Right atrium auricular region (tissue), 2 donors: ENCODE measurements around the gene CAPN6. TPM values are rescaled to one million over a fixed set of nuclear protein-coding genes. Genes with fewer than 3 reads are reported as not detected.

Experiments
- DNase-seq: peaks from one replicate; pipeline ENCODE4 v3.0.0-alpha.2; 2019; ENCODE audit warnings: low spot score
- H3K27ac ChIP-seq, 2 donors: fragments of 200-600 bp; sonication (generic); 1 replicate in 1 of 2; 2 replicates in 1 of 2; pipeline ENCODE4 v1.5.1; 2016 to 2019
- H3K27me3 ChIP-seq, 2 donors: fragments of 200-600 bp; sonication (generic); one replicate each; pipeline versions ENCODE4 v1.5.1 to v1.6.0; 2017 to 2019
- H3K36me3 ChIP-seq: fragments of 200-600 bp; sonication (generic); one replicate; pipeline ENCODE4 v1.5.1; 2016
- H3K4me1 ChIP-seq, 2 donors: fragments of 200-600 bp; sonication (generic); one replicate each; pipeline versions ENCODE4 v1.5.1 to v1.6.0; 2017 to 2019
- H3K4me3 ChIP-seq, 2 donors: fragments of 200-600 bp; sonication (generic); 1 replicate in 1 of 2; 2 replicates in 1 of 2; pipeline ENCODE4 v1.5.1; 2017 to 2019; ENCODE audit warnings: mild to moderate bottlenecking in 1 of 2, moderate library complexity in 1 of 2
- H3K9me3 ChIP-seq, 2 donors: fragments of 200-600 bp; sonication (generic); one replicate each; pipeline ENCODE4 v1.5.1; 2019
- total RNA-seq, 2 donors: library from RNA; depleted of rRNA; stranded (reverse); fragments of >200 nt; gene quantifications; one replicate each; pipeline ENCODE4 v1.1.0, GENCODE V29; 2016
- TF ChIP-seq, protein P1 (sequence below), 2 donors: fragments of 200-600 bp; sonication (generic); IDR thresholded peaks; one replicate each; pipeline ENCODE4 v1.5.1; 2019; ENCODE audit warnings: antibody characterized with exemption in 2 of 2

The CAPN6 gene
- total RNA-seq, 2 donors from 2014 or later: 1.5 to 2.2 TPM

- DNase-seq: no peak
- no peak overlapping the region for H3K27ac ChIP-seq
- no peaks in the 10 kb centered on the region for H3K27me3 ChIP-seq
- TF ChIP-seq, protein P1, sequence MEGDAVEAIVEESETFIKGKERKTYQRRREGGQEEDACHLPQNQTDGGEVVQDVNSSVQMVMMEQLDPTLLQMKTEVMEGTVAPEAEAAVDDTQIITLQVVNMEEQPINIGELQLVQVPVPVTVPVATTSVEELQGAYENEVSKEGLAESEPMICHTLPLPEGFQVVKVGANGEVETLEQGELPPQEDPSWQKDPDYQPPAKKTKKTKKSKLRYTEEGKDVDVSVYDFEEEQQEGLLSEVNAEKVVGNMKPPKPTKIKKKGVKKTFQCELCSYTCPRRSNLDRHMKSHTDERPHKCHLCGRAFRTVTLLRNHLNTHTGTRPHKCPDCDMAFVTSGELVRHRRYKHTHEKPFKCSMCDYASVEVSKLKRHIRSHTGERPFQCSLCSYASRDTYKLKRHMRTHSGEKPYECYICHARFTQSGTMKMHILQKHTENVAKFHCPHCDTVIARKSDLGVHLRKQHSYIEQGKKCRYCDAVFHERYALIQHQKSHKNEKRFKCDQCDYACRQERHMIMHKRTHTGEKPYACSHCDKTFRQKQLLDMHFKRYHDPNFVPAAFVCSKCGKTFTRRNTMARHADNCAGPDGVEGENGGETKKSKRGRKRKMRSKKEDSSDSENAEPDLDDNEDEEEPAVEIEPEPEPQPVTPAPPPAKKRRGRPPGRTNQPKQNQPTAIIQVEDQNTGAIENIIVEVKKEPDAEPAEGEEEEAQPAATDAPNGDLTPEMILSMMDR (IDR thresholded peaks at IDR 0.05): no peak
- H3K36me3 ChIP-seq: no peaks in the 10 kb centered on the region
- H3K4me1 ChIP-seq: no peaks in the 10 kb centered on the region
- no peak overlapping the region for H3K4me3 ChIP-seq
- no peaks in the 10 kb centered on the region for H3K9me3 ChIP-seq
These were observed 70.0 kb downstream of the CAPN6 start for GRCh38 chrX:111200327-111200726.

DNA sequence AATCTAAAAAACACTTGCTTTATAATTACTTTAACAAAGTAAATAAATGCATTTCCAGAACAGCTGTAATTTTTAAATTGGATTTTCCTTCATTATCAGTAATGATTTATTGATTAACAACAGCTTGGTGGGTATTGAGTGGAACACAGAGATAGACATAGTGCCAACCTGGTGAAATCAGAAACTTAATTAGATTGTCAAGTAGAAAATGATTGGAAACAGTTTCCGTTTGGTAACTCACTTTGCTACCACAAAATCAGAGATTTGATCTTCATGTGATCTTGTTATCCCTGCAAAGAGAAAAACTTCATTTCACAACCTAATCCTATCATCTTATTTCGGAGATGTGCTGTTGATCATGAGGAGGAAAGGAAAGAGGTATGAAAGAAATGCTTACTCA is 70.8 kb downstream of the CAPN6 start:
- no peak overlapping the region for H3K27ac ChIP-seq
- TF ChIP-seq, protein P1 (IDR thresholded peaks at IDR 0.05): no peak
- DNase-seq: no peak
- H3K36me3 ChIP-seq: no peaks in the 10 kb centered on the region
- no peaks in the 10 kb centered on the region for H3K27me3 ChIP-seq
- H3K4me1 ChIP-seq: no peaks in the 10 kb centered on the region
- H3K9me3 ChIP-seq: no peaks in the 10 kb centered on the region
- H3K4me3 ChIP-seq: no peak overlapping the region

Other genes starting within 250 kb of the CAPN6 start
- gene PAK3, start 174.3 kb downstream of the CAPN6 start, total RNA-seq: under 1 TPM; 0.16 to 0.85 TPM
- not detected for gene DCX, start 141.7 kb upstream of the CAPN6 start, total RNA-seq
- gene SERTM2, start 241.2 kb upstream of the CAPN6 start, total RNA-seq: not detected